GM18508 (cell line): ENCODE results near the gene SEPTIN3.

Experiments used
- ATAC-seq: cut with Tn5 transposase; IDR thresholded peaks from one replicate; pipeline ENCODE4 v1.9.1; 2021; ENCODE audit warnings: moderate number of reproducible peaks; ENCODE audit not compliant: insufficient read depth, unreplicated experiment

The SEPTIN3 gene

GRCh38 chr22:41975299-41976069 lies 6.2 kb downstream of the SEPTIN3 start:
- ATAC-seq, result no peak

- no peak for ATAC-seq
Observed at GRCh38 chr22:41976070-41976901, 7.0 kb downstream of the SEPTIN3 start.

- no peak for ATAC-seq
Observed at GRCh38 chr22:41976961-41977566, 7.8 kb downstream of the SEPTIN3 start.

- no peak for ATAC-seq
Observed at GRCh38 chr22:41978732-41979131, 9.5 kb downstream of the SEPTIN3 start.

- no peak for ATAC-seq
Observed at GRCh38 chr22:41979423-41980250, 10.4 kb downstream of the SEPTIN3 start.

GRCh38 chr22:41982865-41983264 lies 13.6 kb downstream of the SEPTIN3 start:
- ATAC-seq, result no peak

- no peak for ATAC-seq
Observed at GRCh38 chr22:41983513-41984405, 14.5 kb downstream of the SEPTIN3 start.

- ATAC-seq, result no peak
Observed at GRCh38 chr22:41987276-41987675, 18.0 kb downstream of the SEPTIN3 start.

GRCh38 chr22:41989246-41989645 lies 20.0 kb downstream of the SEPTIN3 start:
- ATAC-seq, result no peak

- ATAC-seq, result no peak
Observed at GRCh38 chr22:41991111-41991510, 21.9 kb downstream of the SEPTIN3 start.

- ATAC-seq, result no peak
Observed at GRCh38 chr22:41992496-41992895, 23.3 kb downstream of the SEPTIN3 start.

- no peak for ATAC-seq
Observed at GRCh38 chr22:41995211-41995610, 26.0 kb downstream of the SEPTIN3 start.

GRCh38 chr22:41996826-41997225 lies 27.6 kb downstream of the SEPTIN3 start:
- ATAC-seq, result no peak

GRCh38 chr22:41998361-41999261 lies 29.4 kb downstream of the SEPTIN3 start, which contains the start of gene WBP2NL:
TSS of gene WBP2NL (plus strand) at chr22:41998788. CDS start at chr22:41998819, 31 bp downstream.
- no peak for ATAC-seq

GRCh38 chr22:42000466-42000865 lies 31.2 kb downstream of the SEPTIN3 start:
- ATAC-seq, result no peak

- no peak for ATAC-seq
Observed at GRCh38 chr22:42001121-42001520, 31.9 kb downstream of the SEPTIN3 start.

GRCh38 chr22:42001706-42002105 lies 32.5 kb downstream of the SEPTIN3 start:
- no peak for ATAC-seq

GRCh38 chr22:42007922-42008321 lies 38.7 kb downstream of the SEPTIN3 start:
- ATAC-seq, result no peak
